T47D (cell line): ENCODE measurements around the gene SCGB3A1.

Source experiments
- DNase-seq, 2 experiments: peaks; one replicate each; pipeline versions ENCODE4 v3.0.0 to v3.0.0-alpha.2; 2011 to 2012; ENCODE audit warnings: low read depth in 1 of 2, low spot score in 1 of 2
- JUND ChIP-seq: IDR thresholded peaks from 2 replicates; pipeline ENCODE4 v1.6.1; 2012; ENCODE audit warnings: low read depth
- in situ Hi-C: cut with HindIII; loops from 2 replicates; pipeline ENCODE4 v1.10.0; 2016; ENCODE audit warnings: low sequenced_read_pairs, low pct_unique_long_range_greater_than_20kb

Gene SCGB3A1

DNA sequence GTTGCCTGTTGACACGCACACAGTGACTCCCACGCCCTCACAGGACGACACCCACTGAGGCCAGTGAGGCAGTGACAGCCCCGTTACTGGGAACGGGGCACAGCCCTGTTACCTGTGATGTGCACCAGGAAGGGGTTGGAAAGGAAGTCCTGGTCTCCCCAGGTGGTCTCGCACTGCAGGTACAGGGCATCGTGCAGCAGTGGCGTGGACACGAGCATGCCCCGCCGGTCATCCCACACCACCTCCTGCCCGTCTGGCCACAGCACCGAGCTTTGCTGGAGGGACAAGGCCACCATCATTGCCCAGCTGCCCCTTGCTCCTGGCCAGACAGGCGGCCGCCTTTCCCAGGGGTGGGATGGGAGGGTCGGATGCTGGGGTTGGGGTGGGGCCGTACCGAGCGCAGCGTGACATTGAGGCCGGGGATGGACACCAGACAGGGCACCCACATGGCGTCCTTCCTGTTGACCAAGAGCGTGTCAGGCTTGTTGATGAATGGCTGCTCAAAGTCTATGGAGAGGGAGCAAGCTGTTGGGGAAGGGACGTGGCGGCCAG is 38.6 kb upstream of the SCGB3A1 start:
- TF ChIP-seq JUND: no peak
- DNase-seq: no peak
- in situ Hi-C loops: no loop called here

GRCh38 chr5:180628827-180629750 is 37.8 kb upstream of the SCGB3A1 start:
- TF ChIP-seq JUND: no peak
- in situ Hi-C loops: no loop called here
- no peak for DNase-seq

- TF ChIP-seq JUND: no peak
- in situ Hi-C loops: no loop called here
- DNase-seq: no peak
Observed at GRCh38 chr5:180628211-180628610, 36.9 kb upstream of the SCGB3A1 start.

DNA sequence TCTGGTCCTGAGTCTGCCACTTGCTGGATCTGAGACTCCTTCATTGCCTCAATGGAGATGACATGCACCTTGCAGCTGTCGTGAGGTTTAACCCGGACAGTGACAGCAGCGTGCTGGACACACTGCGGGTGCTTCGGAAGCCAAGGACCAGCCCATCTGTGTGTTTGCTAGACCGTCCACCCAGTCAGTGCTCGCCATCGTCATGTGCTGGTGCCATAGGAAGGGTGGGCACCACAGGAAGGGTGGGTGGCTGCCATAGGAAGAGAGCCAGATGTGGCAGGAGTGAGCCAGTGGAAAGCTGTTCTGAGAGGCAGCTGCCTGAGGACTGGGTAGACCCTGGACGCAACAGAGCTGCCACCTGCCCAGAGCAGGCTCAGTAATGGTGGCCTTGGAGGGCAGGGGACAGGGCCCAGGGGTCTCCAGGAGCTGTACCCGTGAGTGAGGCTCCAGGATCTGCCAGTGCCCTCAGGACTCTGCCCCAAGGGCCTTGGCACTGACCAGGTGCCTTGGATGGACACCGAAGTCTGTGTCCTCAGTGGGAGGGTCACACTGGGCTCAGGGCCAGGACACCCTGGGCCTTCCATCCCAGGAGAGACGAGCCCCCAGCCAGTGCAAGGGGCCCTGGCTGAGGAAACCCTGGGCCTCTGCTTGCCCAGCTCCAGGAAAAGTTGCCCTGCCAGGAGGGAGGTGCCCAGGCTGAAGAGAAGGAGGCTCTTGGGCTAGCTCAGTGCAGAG is 36.3 kb upstream of the SCGB3A1 start:
- in situ Hi-C loops: no loop called here
- no peak for TF ChIP-seq JUND

DNA sequence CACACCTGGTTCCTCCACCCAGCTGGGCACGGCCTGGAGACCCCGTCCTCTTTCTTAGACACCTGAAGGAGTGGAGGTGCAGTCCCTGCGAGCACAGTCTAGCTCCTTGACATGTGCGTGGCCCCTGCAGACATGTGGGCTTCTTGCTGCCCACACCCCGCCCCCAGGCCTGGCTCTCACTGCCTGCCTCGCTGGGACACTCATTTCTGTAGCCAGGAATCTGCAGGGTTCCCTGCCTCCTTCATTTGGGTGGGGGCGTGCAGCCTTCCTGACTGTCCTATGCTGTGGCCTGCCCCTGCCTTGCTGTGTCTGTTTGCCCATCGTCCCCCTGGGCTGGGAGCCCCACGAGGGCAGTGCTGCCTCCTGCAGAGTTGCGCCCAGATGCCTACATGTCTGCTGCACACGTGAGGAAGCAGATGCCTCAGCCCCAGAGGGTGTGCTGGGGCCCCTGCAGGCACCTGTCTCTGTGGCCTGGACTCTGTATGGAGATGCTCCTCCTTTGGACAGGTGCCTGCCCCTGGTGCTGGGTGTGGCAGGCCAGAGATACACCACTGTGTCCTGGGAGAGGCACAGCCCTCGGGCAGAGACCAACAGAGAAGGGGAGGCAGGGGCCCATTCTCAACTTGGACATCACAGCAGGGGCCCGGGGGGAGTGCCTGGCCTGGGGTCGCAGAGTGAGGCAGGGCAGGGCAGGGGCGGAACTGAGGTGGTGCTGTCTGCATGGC is 35.5 kb upstream of the SCGB3A1 start:
- DNase-seq: no peak
- TF ChIP-seq JUND: no peak
- in situ Hi-C loops: no loop called here

More for the DNA sequence above, 36.3 kb upstream of the SCGB3A1 start:
- no peak for DNase-seq

GRCh38 chr5:180625791-180626660 is 34.7 kb upstream of the SCGB3A1 start:
- in situ Hi-C loops: no loop called here
- TF ChIP-seq JUND: no peak
- no peak for DNase-seq

DNA sequence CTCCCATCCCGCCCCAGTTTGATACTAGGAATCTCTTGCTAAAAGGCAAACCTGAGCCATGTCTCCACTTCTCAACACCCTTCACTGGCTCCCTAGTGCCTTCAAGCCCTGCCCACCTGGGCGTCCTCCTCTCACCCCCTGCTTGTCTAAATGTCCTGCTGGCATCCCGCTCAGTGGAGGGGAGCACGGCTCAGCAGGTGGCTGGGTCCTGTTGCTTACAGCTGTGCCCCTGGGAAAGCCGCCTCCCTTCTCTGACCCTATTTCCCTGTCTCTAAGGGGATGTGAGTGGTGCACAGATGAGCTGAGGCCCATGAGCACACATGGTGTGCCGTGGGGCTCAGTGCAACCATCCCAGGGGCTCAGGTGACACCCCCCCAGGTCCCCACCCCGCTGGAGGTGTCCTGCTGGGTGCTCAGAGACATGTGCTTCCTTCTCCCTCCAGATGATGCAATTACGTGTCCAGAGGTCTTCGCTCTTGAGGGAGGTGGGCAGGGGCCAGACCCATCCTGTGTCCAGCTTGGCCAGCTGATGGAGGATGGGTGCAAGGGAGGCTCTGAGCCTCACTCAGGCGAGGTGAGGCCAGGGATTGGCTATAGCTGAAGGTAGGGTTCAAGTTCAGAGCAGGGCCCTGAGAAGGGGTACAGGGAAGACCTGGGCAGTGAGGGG is 34.0 kb upstream of the SCGB3A1 start:
- DNase-seq: no peak
- no peak for TF ChIP-seq JUND
- in situ Hi-C loops: no loop called here

GRCh38 chr5:180624587-180624986 is 33.3 kb upstream of the SCGB3A1 start:
- TF ChIP-seq JUND: no peak
- no peak for DNase-seq
- in situ Hi-C loops: no loop called here

GRCh38 chr5:180623844-180624243 is 32.5 kb upstream of the SCGB3A1 start:
- in situ Hi-C loops: no loop called here
- TF ChIP-seq JUND: no peak
- no peak for DNase-seq

DNA sequence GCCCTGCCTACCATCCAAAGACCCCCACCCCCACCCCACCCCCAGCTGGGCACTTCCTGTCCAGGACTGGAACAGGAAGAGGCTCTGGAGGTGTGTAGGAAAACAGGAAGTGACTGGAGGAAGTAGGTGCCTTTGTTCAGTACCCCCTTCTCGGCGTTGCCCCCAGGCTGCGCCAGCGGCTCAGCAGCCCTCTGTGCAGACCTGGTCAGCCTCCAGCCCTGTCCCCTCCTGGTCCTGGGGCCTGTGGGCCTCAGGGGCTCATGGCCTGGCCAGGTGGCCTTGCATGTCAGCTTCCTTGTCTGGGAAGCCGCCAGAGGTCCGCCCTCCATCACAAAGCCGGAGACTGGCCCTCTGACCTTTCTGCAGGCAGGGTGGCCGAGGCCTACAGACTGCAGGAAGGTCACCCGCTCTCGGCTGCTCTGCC is 32.1 kb upstream of the SCGB3A1 start:
- in situ Hi-C loops: no loop called here
- no peak for DNase-seq

DNA sequence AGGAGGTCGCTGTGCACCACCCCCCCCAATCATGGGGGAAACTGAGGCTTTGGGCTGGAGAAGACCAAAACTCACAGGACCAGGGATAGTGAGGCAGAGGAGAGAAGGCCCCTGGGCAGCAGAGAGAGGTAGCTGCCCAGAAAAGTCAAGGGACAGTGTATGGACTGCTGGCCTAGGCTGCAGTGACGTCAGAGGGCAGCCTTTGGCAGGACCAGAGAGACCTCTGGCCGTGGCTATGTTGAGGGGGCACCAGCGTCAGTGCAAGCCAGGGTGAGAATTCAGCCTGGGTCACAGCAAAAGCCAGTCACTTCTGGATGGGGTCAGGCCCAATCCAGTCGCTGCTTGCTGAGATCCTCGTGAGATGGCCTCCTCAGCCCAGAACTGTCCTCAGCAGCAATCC is 31.6 kb upstream of the SCGB3A1 start:
- in situ Hi-C loops: no loop called here
- no peak for DNase-seq
- TF ChIP-seq JUND: no peak

More for the DNA sequence above, 32.1 kb upstream of the SCGB3A1 start:
- no peak for TF ChIP-seq JUND
